Measurements from ENCODE around the gene MFSD1. TPM values are rescaled to one million over a fixed set of nuclear protein-coding genes. Genes with fewer than 3 reads are reported as not detected.

MFSD1 gene
- total and polyA plus RNA-seq, 2 of the 8 experiments (the other 6 are each of a cell fraction or from before 2014, with no cell fraction given) = 9.3 to 11.5 TPM

DNA sequence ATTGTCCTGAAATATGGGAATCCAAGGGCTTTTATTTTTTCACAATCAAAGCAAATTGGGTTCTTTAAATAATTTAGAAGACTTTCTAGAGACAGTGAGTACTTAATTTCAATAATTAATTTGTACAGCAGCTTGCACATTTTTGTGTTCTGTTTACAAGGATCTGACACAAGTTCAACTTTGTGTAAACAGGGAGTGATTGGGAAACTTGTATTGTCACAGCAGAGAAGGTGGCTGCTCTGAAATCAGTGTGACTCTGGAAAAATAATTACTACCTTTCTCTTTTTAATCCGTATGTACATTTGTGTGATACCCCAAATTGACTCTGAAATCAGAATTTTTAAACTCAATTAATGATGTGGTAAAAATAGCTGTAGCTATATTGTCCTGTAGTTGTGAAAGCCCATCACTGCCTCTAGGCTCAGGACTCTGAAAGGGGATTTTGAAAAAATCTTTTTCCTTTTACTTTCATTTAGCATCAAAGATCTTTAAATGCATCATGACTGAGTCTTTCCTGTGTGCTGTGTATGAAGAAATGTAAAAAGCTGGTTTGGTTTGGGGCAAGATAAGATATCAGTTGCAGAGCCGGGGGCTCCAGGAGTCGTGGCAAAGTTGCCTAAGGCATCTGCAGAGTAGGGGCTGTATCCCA is 45.1 kb downstream of the MFSD1 start:
- FAIRE-seq = no peak
- no peak overlapping the region for H4K8ac ChIP-seq (ENCODE audit: extremely low read depth, insufficient read depth, low read length)
- no peak for DNase-seq (ENCODE audit: low read depth in 1 of 2, low spot score in 2 of 2)
- H3K23me2 ChIP-seq (ENCODE audit: low read depth, low read length) = no peaks in the 10 kb centered on the region
- H2BK20ac ChIP-seq (ENCODE audit: low read length) = no peak overlapping the region
- CTCF ChIA-PET (ENCODE audit: partially characterized antibody) = interaction anchor here (0.8 to 14.4 kb wide), 28 partner anchors 10 to 739 kb away, joined by 3 to 195 read pairs (median 5); partner anchors contain the start of gene MFSD1
- H3K36me3 ChIP-seq (ENCODE audit: control insufficient read depth in 2 of 4, insufficient read depth in 4 of 4, low read length in 3 of 4) = no peaks in the 10 kb centered on the region
- H3K27ac ChIP-seq (ENCODE audit: low read depth, low read length) = no peak overlapping the region
- H3K4ac ChIP-seq (replicated peaks; ENCODE audit: insufficient read length, low read depth, low read length) = no peak overlapping the region
- no peak overlapping the region for H4K5ac ChIP-seq (ENCODE audit: insufficient read length, low read depth, low read length)
- H3K56ac ChIP-seq (replicated peaks; ENCODE audit: insufficient read length, low read depth, low read length) = no peak overlapping the region
- POLR2A ChIA-PET (ENCODE audit: partially characterized antibody) = no interaction called here
- H2BK15ac ChIP-seq (ENCODE audit: low read length) = no peak overlapping the region
- 82% methylated on average over 3 of the region's 3 CpGs; no CpG with 5 or more reads in 1 of the 2 experiments for WGBS, 2 experiments (ENCODE audit: extremely low coverage in 1 of 2, insufficient coverage in 1 of 2, insufficient read length in 1 of 2, insufficient replicate concordance in 2 of 2, low coverage in 1 of 2, low lambda C conversion rate in 2 of 2, missing lambda C conversion rate in 1 of 2)
- no peak overlapping the region for H2BK5ac ChIP-seq (ENCODE audit: low read depth, low read length)
- H3K18ac ChIP-seq (ENCODE audit: extremely low read depth, low read length) = no peak overlapping the region
- no peaks in the 10 kb centered on the region for H3K4me1 ChIP-seq (replicated peaks in 1 of 4; ENCODE audit: control insufficient read depth in 3 of 4, insufficient read depth in 4 of 4, low read length in 3 of 4)
- no peaks in the 10 kb centered on the region for H3K27me3 ChIP-seq (replicated peaks in 1 of 4; ENCODE audit: control insufficient read depth in 3 of 4, extremely low read depth in 1 of 4, insufficient read depth in 3 of 4, low read length in 3 of 4)
- H2AFZ ChIP-seq (ENCODE audit: low read length) = no peak overlapping the region
- no peak overlapping the region for H4K91ac ChIP-seq (replicated peaks; ENCODE audit: insufficient read length, low read length)
- H2AK5ac ChIP-seq (ENCODE audit: low read depth, low read length) = no peak overlapping the region
- no peak overlapping the region for H3K14ac ChIP-seq (ENCODE audit: insufficient read length)
- no peaks in the 10 kb centered on the region for H3K79me1 ChIP-seq (ENCODE audit: low read depth, low read length)
- no peak overlapping the region for H2BK120ac ChIP-seq (replicated peaks; ENCODE audit: low read depth, low read length)
- no peak overlapping the region for H3K23ac ChIP-seq (ENCODE audit: insufficient read length)
- no peaks in the 10 kb centered on the region for H3K79me2 ChIP-seq (ENCODE audit: control insufficient read depth in 1 of 2, insufficient read depth in 2 of 2, low read length in 2 of 2)
- no peaks in the 10 kb centered on the region for H4K20me1 ChIP-seq (replicated peaks in 1 of 2; ENCODE audit: control insufficient read depth in 1 of 2, insufficient read depth in 2 of 2, low read length in 2 of 2)
- H3K9me3 ChIP-seq (ENCODE audit: insufficient read depth in 2 of 2, low read depth in 1 of 2, low read length in 1 of 2) = no peaks in the 10 kb centered on the region
- no peak overlapping the region for H3K4me3 ChIP-seq (ENCODE audit: extremely low read depth in 1 of 4, insufficient read depth in 2 of 4, low read depth in 3 of 4, low read length in 4 of 4)
- H2BK12ac ChIP-seq (ENCODE audit: low read depth, low read length) = no peak overlapping the region
- no peak overlapping the region for H3K4me2 ChIP-seq (ENCODE audit: insufficient read depth in 1 of 2, low read depth in 2 of 2, low read length in 2 of 2)
- H3K9ac ChIP-seq (replicated peaks in 1 of 4; ENCODE audit: extremely low read depth in 1 of 4, low read depth in 3 of 4, low read length in 3 of 4) = no peak overlapping the region
- TF ChIP-seq SIN3A (conservative IDR thresholded peaks at IDR 0.05 in 1 of 2, IDR thresholded peaks at IDR 0.05 in 1 of 2; ENCODE audit: low read depth in 1 of 2, low read length in 2 of 2) (no peak), RAD21 (IDR thresholded peaks at IDR 0.05 in 1 of 2, conservative IDR thresholded peaks at IDR 0.05 in 1 of 2; ENCODE audit: low read depth in 2 of 2, low read length in 2 of 2) (no peak), NRF1 (IDR thresholded peaks at IDR 0.05; ENCODE audit: low read depth, low read length) (no peak), GABPA (IDR thresholded peaks at IDR 0.05; ENCODE audit: borderline replicate concordance, insufficient read depth, low read length) (no peak), CTBP2 (IDR thresholded peaks at IDR 0.05; ENCODE audit: borderline replicate concordance, insufficient read depth, insufficient read length, low read length) (no peak), SIX5 (IDR thresholded peaks at IDR 0.05; ENCODE audit: low read depth, low read length) (no peak), RFX5 (IDR thresholded peaks at IDR 0.05; ENCODE audit: borderline replicate concordance, low read depth, low read length) (no peak), FOSL1 (IDR thresholded peaks at IDR 0.05; ENCODE audit: insufficient read depth, low read depth, low read length) (no peak), EP300 (IDR thresholded peaks at IDR 0.05; ENCODE audit: borderline replicate concordance in 1 of 2, low read depth in 2 of 2, low read length in 2 of 2) (no peak), TCF12 (IDR thresholded peaks at IDR 0.05; ENCODE audit: low read depth, low read length) (no peak), HDAC2 (IDR thresholded peaks at IDR 0.05; ENCODE audit: borderline replicate concordance in 1 of 2, low read depth in 2 of 2, low read length in 2 of 2) (no peak), CREB1 (IDR thresholded peaks at IDR 0.05) (no peak)

All from H1 (cell line).